H9 (cell line): ENCODE data around the gene ATG5. TPM values are rescaled to one million over a fixed set of nuclear protein-coding genes. Genes with fewer than 3 reads are reported as not detected.

Experiments
- DNase-seq: peaks from one replicate; pipeline ENCODE4 v3.0.0-alpha.2; 2017
- H2AFZ ChIP-seq: one replicate; pipeline ENCODE4 v1.6.1; 2013; ENCODE audit warnings: mild to moderate bottlenecking, low read length, control low read depth, moderate library complexity
- H2AK5ac ChIP-seq: 2 replicates; pipeline ENCODE4 v1.6.1; 2013; ENCODE audit warnings: low read length, control low read depth, mixed read lengths; ENCODE audit not compliant: insufficient read length
- H2BK120ac ChIP-seq: one replicate; pipeline ENCODE4 v1.6.1; 2013; ENCODE audit warnings: low read depth, mild to moderate bottlenecking, low read length, control low read depth, inconsistent platforms; ENCODE audit not compliant: poor library complexity, severe bottlenecking
- H2BK12ac ChIP-seq: 2 replicates; pipeline ENCODE4 v1.6.1; 2013; ENCODE audit warnings: low read length, control low read depth, mixed read lengths, low read depth; ENCODE audit not compliant: insufficient read length
- H2BK15ac ChIP-seq: 2 replicates; pipeline ENCODE4 v1.6.1; 2013; ENCODE audit warnings: low read depth, low read length, control low read depth
- H2BK20ac ChIP-seq: one replicate; pipeline ENCODE4 v1.6.1; 2013; ENCODE audit warnings: low read depth, mild to moderate bottlenecking, low read length, control low read depth, inconsistent platforms; ENCODE audit not compliant: poor library complexity, severe bottlenecking
- H2BK5ac ChIP-seq: 2 replicates; pipeline ENCODE4 v1.6.1; 2013; ENCODE audit warnings: low read length, control low read depth, mixed read lengths; ENCODE audit not compliant: insufficient read length
- H3K14ac ChIP-seq: 2 replicates; pipeline ENCODE4 v1.6.1; 2013; ENCODE audit warnings: low read length, control low read depth; ENCODE audit not compliant: insufficient read depth
- H3K18ac ChIP-seq: 2 replicates; pipeline ENCODE4 v1.6.1; 2013; ENCODE audit warnings: low read depth, mild to moderate bottlenecking, mixed read lengths, low read length, control low read depth; ENCODE audit not compliant: insufficient read length
- H3K23ac ChIP-seq: 2 replicates; pipeline ENCODE4 v1.6.1; 2013; ENCODE audit warnings: low read length, control low read depth, mixed read lengths, low read depth; ENCODE audit not compliant: insufficient read length
- H3K23me2 ChIP-seq: 2 replicates; pipeline ENCODE4 v1.6.1; 2013; ENCODE audit warnings: low read depth, mild to moderate bottlenecking, mixed read lengths, low read length, control low read depth; ENCODE audit not compliant: insufficient read length, poor library complexity, severe bottlenecking
- H3K27ac ChIP-seq: 2 replicates; pipeline ENCODE4 v1.5.1; 2013; ENCODE audit warnings: low read length, control low read depth, mixed read lengths, low read depth; ENCODE audit not compliant: insufficient read length
- H3K27me3 ChIP-seq: 2 replicates; pipeline ENCODE4 v1.6.1; 2013; ENCODE audit warnings: low read length, control low read depth, inconsistent platforms; ENCODE audit not compliant: insufficient read depth
- H3K4ac ChIP-seq: 2 replicates; pipeline ENCODE4 v1.6.1; 2013; ENCODE audit warnings: low read depth, mild to moderate bottlenecking, control low read depth, inconsistent platforms, low read length, moderate library complexity
- H3K4me1 ChIP-seq: 2 replicates; pipeline ENCODE4 v1.6.1; 2013; ENCODE audit warnings: low read length, control low read depth, inconsistent platforms; ENCODE audit not compliant: insufficient read depth
- H3K4me2 ChIP-seq: 2 replicates; pipeline ENCODE4 v1.6.1; 2013; ENCODE audit warnings: low read length, control low read depth, mixed read lengths; ENCODE audit not compliant: insufficient read length, insufficient read depth
- H3K56ac ChIP-seq: 2 replicates; pipeline ENCODE4 v1.6.1; 2013; ENCODE audit warnings: low read depth, mild to moderate bottlenecking, mixed read lengths, low read length, control low read depth; ENCODE audit not compliant: insufficient read length
- H3K79me1 ChIP-seq: 2 replicates; pipeline ENCODE4 v1.6.1; 2013; ENCODE audit warnings: low read depth, mild to moderate bottlenecking, moderate library complexity, low read length, control low read depth, inconsistent platforms; ENCODE audit not compliant: insufficient read depth, poor library complexity, severe bottlenecking
- H3K79me2 ChIP-seq: 2 replicates; pipeline ENCODE4 v1.6.1; 2013; ENCODE audit warnings: low read length, control low read depth, inconsistent platforms; ENCODE audit not compliant: insufficient read depth
- H3K9ac ChIP-seq: 2 replicates; pipeline ENCODE4 v1.6.1; 2013; ENCODE audit warnings: low read length, control low read depth, mixed read lengths; ENCODE audit not compliant: insufficient read length; ENCODE audit errors: extremely low read depth
- H3K9me3 ChIP-seq: one replicate; pipeline ENCODE4 v1.6.1; 2013; ENCODE audit warnings: low read depth, low read length, inconsistent platforms; ENCODE audit not compliant: control insufficient read depth
- H3T11ph ChIP-seq: one replicate; pipeline ENCODE4 v1.6.1; 2013; ENCODE audit warnings: mild to moderate bottlenecking, low read length, control low read depth, inconsistent platforms
- H4K20me1 ChIP-seq: one replicate; pipeline ENCODE4 v1.6.1; 2013; ENCODE audit not compliant: control insufficient read depth, insufficient read length, insufficient read depth
- H4K5ac ChIP-seq: 2 replicates; pipeline ENCODE4 v1.6.1; 2013; ENCODE audit warnings: low read depth, mild to moderate bottlenecking, mixed read lengths, low read length, control low read depth; ENCODE audit not compliant: insufficient read length
- H4K8ac ChIP-seq: replicated peaks from 2 replicates; pipeline ENCODE4 v1.6.1; 2013; ENCODE audit warnings: low read length, control low read depth, mixed read lengths, low read depth; ENCODE audit not compliant: insufficient read length
- H4K91ac ChIP-seq: 2 replicates; pipeline ENCODE4 v1.6.1; 2013; ENCODE audit warnings: low read depth, mild to moderate bottlenecking, moderate library complexity, mixed read lengths, low read length, control low read depth; ENCODE audit not compliant: insufficient read length
- H3K27ac Mint-ChIP-seq, 3 experiments: 2 replicates in 2 of 3; 3 replicates in 1 of 3; pipeline ENCODE4 v1.8.0; 2020 to 2021; ENCODE audit warnings: mixed read lengths in 3 of 3, mild to moderate bottlenecking in 1 of 3, moderate library complexity in 1 of 3
- H3K27me3 Mint-ChIP-seq: 2 replicates; pipeline ENCODE4 v1.8.0; 2021; ENCODE audit warnings: low read depth, mild to moderate bottlenecking, moderate library complexity, mixed read lengths
- H3K36me3 Mint-ChIP-seq, 3 experiments: 2 replicates in 2 of 3; 3 replicates in 1 of 3; pipeline ENCODE4 v1.8.0; 2020 to 2021; ENCODE audit warnings: low read depth in 3 of 3, mixed read lengths in 3 of 3; ENCODE audit not compliant: insufficient read depth in 1 of 3
- H3K4me1 Mint-ChIP-seq, 2 experiments: 2 replicates each; pipeline ENCODE4 v1.8.0; 2020; ENCODE audit warnings: mixed read lengths in 2 of 2
- H3K4me3 Mint-ChIP-seq, 2 experiments: 2 replicates in 1 of 2; 3 replicates in 1 of 2; pipeline ENCODE4 v1.8.0; 2020 to 2021; ENCODE audit warnings: mild to moderate bottlenecking in 2 of 2, mixed read lengths in 2 of 2, moderate library complexity in 1 of 2
- H3K9me3 Mint-ChIP-seq, 2 experiments: 2 replicates in 1 of 2; 3 replicates in 1 of 2; pipeline ENCODE4 v1.8.0; 2020; ENCODE audit warnings: mild to moderate bottlenecking in 2 of 2, mixed read lengths in 2 of 2, moderate library complexity in 1 of 2
- WGBS: extraction: QIAGEN DNeasy Blood & Tissue Kit; methylation state at CpG from one replicate; pipeline ENCODE4 v1.1.7; 2013; ENCODE audit warnings: missing lambda C conversion rate, low lambda C conversion rate, mixed read lengths; ENCODE audit not compliant: insufficient read length; ENCODE audit errors: extremely low coverage; 5-methylcytosine and 5-hydroxymethylcytosine counted together
- total RNA-seq: library from RNA; stranded (reverse); gene quantifications from 2 replicates; pipeline ENCODE4 v1.2.1, GENCODE V29; 2021
- TF ChIP-seq, protein P1 (sequence below): fragments of 200-600 bp; sonication (generic); conservative IDR thresholded peaks from 3 replicates; pipeline ENCODE4 v1.8.0; 2021; ENCODE audit warnings: antibody characterized with exemption, mild to moderate bottlenecking

Gene ATG5
- total RNA-seq, 1 experiment from 2014 or later, result 36.7 TPM

DNA sequence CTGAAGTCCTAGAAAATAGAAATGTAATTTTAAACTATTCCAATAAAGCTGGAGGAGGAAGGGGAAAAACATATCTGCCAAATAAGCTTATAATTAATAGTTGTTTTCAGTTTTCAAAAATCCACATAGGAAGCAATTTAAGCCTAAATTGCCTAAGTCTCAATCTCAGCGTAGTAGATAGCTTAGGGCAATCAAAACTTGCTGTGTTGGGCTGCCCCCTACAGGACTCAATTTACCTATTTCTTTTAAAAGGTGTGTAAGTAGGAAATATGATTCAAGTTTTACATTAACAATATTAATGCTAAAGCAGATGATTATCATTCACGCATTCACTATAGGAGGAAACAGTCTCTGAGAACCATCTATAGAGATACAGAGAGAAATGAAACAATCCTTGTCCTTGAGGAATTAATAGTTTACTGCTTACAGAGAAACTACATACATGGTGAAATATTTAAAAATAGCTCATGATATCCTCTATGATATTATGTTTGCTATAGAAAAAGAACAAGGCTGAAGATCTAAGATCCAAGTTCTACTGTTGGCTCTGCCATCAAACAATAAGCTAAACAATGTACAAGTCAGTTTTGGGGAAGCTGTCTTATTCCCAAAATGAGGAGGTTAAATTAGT is 102.1 kb downstream of the ATG5 start:
- Histone ChIP-seq H3K79me1 (no peaks in the 10 kb centered on the region), H3K4me1 (no peaks in the 10 kb centered on the region), H2BK15ac (no peak overlapping the region), H2AFZ (no peak overlapping the region), H2BK120ac (no peak overlapping the region), H2BK5ac (no peak overlapping the region), H3K23me2 (no peaks in the 10 kb centered on the region), H4K5ac (no peak overlapping the region), H3K79me2 (no peaks in the 10 kb centered on the region), H3K27me3 (no peaks in the 10 kb centered on the region), H3T11ph (no peak overlapping the region), H3K9me3 (no peaks in the 10 kb centered on the region), H3K4ac (no peak overlapping the region), H2AK5ac (no peak overlapping the region), H3K18ac (no peak overlapping the region), H2BK12ac (no peak overlapping the region), H3K4me2 (no peak overlapping the region), H4K91ac (no peak overlapping the region), H4K20me1 (no peaks in the 10 kb centered on the region), H3K23ac (no peak overlapping the region), H3K27ac (no peak overlapping the region), H3K56ac (no peak overlapping the region), H3K14ac (no peak overlapping the region), H4K8ac (no peak overlapping the region), H3K9ac (no peak overlapping the region), H2BK20ac (no peak overlapping the region)
- TF ChIP-seq, protein P1, sequence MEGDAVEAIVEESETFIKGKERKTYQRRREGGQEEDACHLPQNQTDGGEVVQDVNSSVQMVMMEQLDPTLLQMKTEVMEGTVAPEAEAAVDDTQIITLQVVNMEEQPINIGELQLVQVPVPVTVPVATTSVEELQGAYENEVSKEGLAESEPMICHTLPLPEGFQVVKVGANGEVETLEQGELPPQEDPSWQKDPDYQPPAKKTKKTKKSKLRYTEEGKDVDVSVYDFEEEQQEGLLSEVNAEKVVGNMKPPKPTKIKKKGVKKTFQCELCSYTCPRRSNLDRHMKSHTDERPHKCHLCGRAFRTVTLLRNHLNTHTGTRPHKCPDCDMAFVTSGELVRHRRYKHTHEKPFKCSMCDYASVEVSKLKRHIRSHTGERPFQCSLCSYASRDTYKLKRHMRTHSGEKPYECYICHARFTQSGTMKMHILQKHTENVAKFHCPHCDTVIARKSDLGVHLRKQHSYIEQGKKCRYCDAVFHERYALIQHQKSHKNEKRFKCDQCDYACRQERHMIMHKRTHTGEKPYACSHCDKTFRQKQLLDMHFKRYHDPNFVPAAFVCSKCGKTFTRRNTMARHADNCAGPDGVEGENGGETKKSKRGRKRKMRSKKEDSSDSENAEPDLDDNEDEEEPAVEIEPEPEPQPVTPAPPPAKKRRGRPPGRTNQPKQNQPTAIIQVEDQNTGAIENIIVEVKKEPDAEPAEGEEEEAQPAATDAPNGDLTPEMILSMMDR, result peak; percentile 85
- Mint-ChIP-seq H3K4me1 (peaks cover 0 to 2% of the 10 kb centered on the region in 2 experiments; a peak in 3 of 4 replicates), H3K27ac (no peak overlapping the region), H3K9me3 (peaks cover 13 to 14% of the 10 kb centered on the region in 2 experiments), H3K36me3 (peaks cover 15 to 27% (median 26%) of the 10 kb centered on the region in 3 experiments), H3K4me3 (no peak overlapping the region), H3K27me3 (no peaks in the 10 kb centered on the region; the same call in 1 of the 2 replicates)
- no CpG with 5 or more reads among the region's 2 CpGs for WGBS
- DNase-seq, result no peak
